Measurements from ENCODE around the gene PABPN1L.

GRCh38 chr16:88872650-88873331, 6.3 kb upstream of the PABPN1L start:
- TF ChIP-seq, protein P1, sequence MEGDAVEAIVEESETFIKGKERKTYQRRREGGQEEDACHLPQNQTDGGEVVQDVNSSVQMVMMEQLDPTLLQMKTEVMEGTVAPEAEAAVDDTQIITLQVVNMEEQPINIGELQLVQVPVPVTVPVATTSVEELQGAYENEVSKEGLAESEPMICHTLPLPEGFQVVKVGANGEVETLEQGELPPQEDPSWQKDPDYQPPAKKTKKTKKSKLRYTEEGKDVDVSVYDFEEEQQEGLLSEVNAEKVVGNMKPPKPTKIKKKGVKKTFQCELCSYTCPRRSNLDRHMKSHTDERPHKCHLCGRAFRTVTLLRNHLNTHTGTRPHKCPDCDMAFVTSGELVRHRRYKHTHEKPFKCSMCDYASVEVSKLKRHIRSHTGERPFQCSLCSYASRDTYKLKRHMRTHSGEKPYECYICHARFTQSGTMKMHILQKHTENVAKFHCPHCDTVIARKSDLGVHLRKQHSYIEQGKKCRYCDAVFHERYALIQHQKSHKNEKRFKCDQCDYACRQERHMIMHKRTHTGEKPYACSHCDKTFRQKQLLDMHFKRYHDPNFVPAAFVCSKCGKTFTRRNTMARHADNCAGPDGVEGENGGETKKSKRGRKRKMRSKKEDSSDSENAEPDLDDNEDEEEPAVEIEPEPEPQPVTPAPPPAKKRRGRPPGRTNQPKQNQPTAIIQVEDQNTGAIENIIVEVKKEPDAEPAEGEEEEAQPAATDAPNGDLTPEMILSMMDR (IDR thresholded peaks at IDR 0.05): no peak
- TF ChIP-seq RFX5 (IDR thresholded peaks at IDR 0.05) (no peak), RAD21 (conservative IDR thresholded peaks at IDR 0.05 in 1 of 2, IDR thresholded peaks at IDR 0.05 in 1 of 2) (no peak), FOSB (CRISPR knock-in tag; IDR thresholded peaks at IDR 0.05) (no peak), EHMT2 (IDR thresholded peaks at IDR 0.05; ENCODE audit: low read depth) (no peak), MAX (IDR thresholded peaks at IDR 0.05) (no peak)
